Panc1 (cell line): Measurements from ENCODE around the gene SNPH. TPM values are rescaled to one million over a fixed set of nuclear protein-coding genes. Genes with fewer than 3 reads are reported as not detected.

Experiments used
- ATAC-seq: fragments of 200-7000 bp; cut with Tn5 transposase; 2 replicates; pipeline ENCODE4 v1.9.1; 2020; ENCODE audit warnings: mild to moderate bottlenecking, moderate library complexity
- BruUV-seq: library from RNA; stranded (reverse); fragments of 400-500 nt; replicated peaks from 2 replicates; lab custom pipeline; 2021; lab: Mats Ljungman, UMichigan
- CTCF ChIA-PET: fragments of 300-600 bp; sonication (Branson Sonifier 250); formaldehyde crosslinking; loops from one replicate; lab custom pipeline; 2022; ENCODE audit warnings: antibody characterized with exemption; lab: Charles Lee
- POLR2A ChIA-PET: fragments of 300-600 bp; sonication (Branson Sonifier 250); formaldehyde crosslinking; loops from one replicate; lab custom pipeline; 2022; ENCODE audit warnings: antibody characterized with exemption; lab: Charles Lee
- DNase-seq: peaks from one replicate; pipeline ENCODE4 v3.0.0-alpha.2; 2010; ENCODE audit warnings: low read depth, low spot score
- H3K27ac ChIP-seq: 2 replicates; pipeline ENCODE4 v1.5.1; 2011; ENCODE audit warnings: mild to moderate bottlenecking, low read length, inconsistent platforms
- H3K27me3 ChIP-seq: fragments of 200-500 bp; sonication (Bioruptor generic); 2 replicates; pipeline ENCODE4 v1.6.0; 2014; ENCODE audit warnings: low read length, inconsistent platforms; ENCODE audit not compliant: control insufficient read depth, insufficient read depth
- H3K36me3 ChIP-seq: fragments of 200-500 bp; sonication (Bioruptor generic); 2 replicates; pipeline ENCODE4 v1.5.1; 2014; ENCODE audit warnings: inconsistent platforms, mild to moderate bottlenecking, low read length, moderate library complexity; ENCODE audit not compliant: control insufficient read depth, insufficient read depth
- H3K4me1 ChIP-seq: 2 replicates; pipeline ENCODE4 v1.5.1; 2011; ENCODE audit warnings: inconsistent platforms, mild to moderate bottlenecking, low read length, moderate library complexity; ENCODE audit not compliant: control insufficient read depth, insufficient read depth
- H3K4me3 ChIP-seq, 2 experiments: 2 replicates each; pipeline ENCODE4 v1.5.1; 2011 to 2012; ENCODE audit warnings: low read depth in 2 of 2, low read length in 2 of 2, mild to moderate bottlenecking in 2 of 2, inconsistent platforms in 1 of 2, moderate library complexity in 1 of 2
- H3K9me3 ChIP-seq: fragments of 200-500 bp; sonication (Bioruptor generic); 2 replicates; pipeline ENCODE4 v1.5.1; 2014; ENCODE audit warnings: low read depth, mild to moderate bottlenecking, inconsistent platforms, low read length, moderate library complexity; ENCODE audit not compliant: control insufficient read depth, insufficient read depth
- CTCF ChIP-seq: fragments of 450-650 bp; IDR thresholded peaks from 2 replicates; pipeline ENCODE4 v1.5.1; 2017; ENCODE audit warnings: mild to moderate bottlenecking
- POLR2AphosphoS5 ChIP-seq: IDR thresholded peaks from 2 replicates; pipeline ENCODE4 v1.6.1; 2012; ENCODE audit warnings: mild to moderate bottlenecking, low read depth, low read length, moderate library complexity
- REST ChIP-seq, 2 experiments: IDR thresholded peaks; 2 replicates each; pipeline ENCODE4 v1.6.1; 2011 to 2012; ENCODE audit warnings: low read depth in 2 of 2, control low read depth in 1 of 2, low read length in 1 of 2, mild to moderate bottlenecking in 1 of 2, moderate library complexity in 1 of 2; ENCODE audit not compliant: insufficient read depth in 1 of 2
- SIN3A ChIP-seq: IDR thresholded peaks from 2 replicates; pipeline ENCODE4 v1.6.1; 2012; ENCODE audit warnings: low read depth, mild to moderate bottlenecking, low read length, moderate library complexity, borderline replicate concordance; ENCODE audit not compliant: insufficient read depth
- TCF7L2 ChIP-seq: IDR thresholded peaks from 2 replicates; pipeline ENCODE4 v1.6.1; 2011; ENCODE audit warnings: mild to moderate bottlenecking, low read depth, low read length, inconsistent platforms
- in situ Hi-C: cut with HindIII; loops from 2 replicates; pipeline ENCODE4 v1.10.0; 2016; ENCODE audit warnings: low sequenced_read_pairs, low pct_unique_long_range_greater_than_20kb
- intact Hi-C: fragments of 100-400 bp; cut with micrococcal nuclease; formaldehyde crosslinking; loops from one replicate; pipeline ENCODE4 v1.10.0; 2022; ENCODE audit not compliant: unreplicated experiment
- total RNA-seq: library from RNA; stranded (reverse); gene quantifications from one replicate; pipeline ENCODE4 v1.2.1, GENCODE V29; 2021; ENCODE audit not compliant: unreplicated experiment

SNPH gene
- total RNA-seq, 1 experiment from 2014 or later: 6.4 TPM

- BruUV-seq: no TSS peak
- no peaks in the 10 kb centered on the region for H3K36me3 ChIP-seq
- no peaks in the 10 kb centered on the region for H3K9me3 ChIP-seq
- TF ChIP-seq SIN3A: no peak
- no peak for TF ChIP-seq TCF7L2
- no peak for TF ChIP-seq CTCF
- H3K27me3 ChIP-seq: no peaks in the 10 kb centered on the region
- H3K4me1 ChIP-seq: no peaks in the 10 kb centered on the region; the same call in 1 of the 2 replicates
- H3K4me3 ChIP-seq: no peak overlapping the region
- DNase-seq: no peak
- no peak for ATAC-seq
- POLR2A ChIA-PET: no interaction called here
- in situ Hi-C loops (no loop called here), intact Hi-C loops (no loop called here)
- CTCF ChIA-PET: no interaction called here
- H3K27ac ChIP-seq: no peak overlapping the region
These were observed 30.1 kb downstream of the SNPH start for GRCh38 chr20:1296117-1296610.

- Histone ChIP-seq H3K4me3 (no peak overlapping the region), H3K9me3 (no peaks in the 10 kb centered on the region), H3K27ac (no peak overlapping the region), H3K27me3 (no peaks in the 10 kb centered on the region), H3K36me3 (no peaks in the 10 kb centered on the region), H3K4me1 (no peaks in the 10 kb centered on the region; the same call in 1 of the 2 replicates)
- no TSS peak for BruUV-seq
- intact Hi-C loops: no loop called here
- ATAC-seq (no peak), DNase-seq (no peak)
- ChIA-PET CTCF (no interaction called here), POLR2A (no interaction called here)
- in situ Hi-C loops: no loop called here
- no peak for TF ChIP-seq POLR2AphosphoS5
- TF ChIP-seq TCF7L2: no peak
- TF ChIP-seq SIN3A: no peak
- TF ChIP-seq CTCF: no peak
- no peak for TF ChIP-seq REST (IDR thresholded peaks at IDR 0.05; ENCODE audit: insufficient read depth in 1 of 2, low read depth in 2 of 2, low read length in 1 of 2)
These were observed 30.8 kb downstream of the SNPH start for GRCh38 chr20:1296922-1297321.
